ENCODE measurements around the gene CEP131. TPM values are rescaled to one million over a fixed set of nuclear protein-coding genes. Genes with fewer than 3 reads are reported as not detected.
"Not testable (repeated sequence)": the region's sequence is repeated elsewhere in the genome, so short reads cannot be mapped to it uniquely, and the experiment has no call there.

Gene CEP131
- total RNA-seq, 1 donor from 2014 or later: 28.7 TPM

- TF ChIP-seq CTCF (conservative IDR thresholded peaks at IDR 0.05; ENCODE audit: low read depth, low read length): no peak
- DNase-seq (ENCODE audit: low read depth): no peak
- no peak overlapping the region for H3K4me3 ChIP-seq (ENCODE audit: low read depth, low read length)
Measured at GRCh38 chr17:81231121-81231645, 8.4 kb upstream of the CEP131 start.

- no peak for DNase-seq (ENCODE audit: low read depth)
- peak; percentile 58 for TF ChIP-seq CTCF (conservative IDR thresholded peaks at IDR 0.05; ENCODE audit: low read depth, low read length)
Measured at GRCh38 chr17:81230043-81230820, 7.5 kb upstream of the CEP131 start.

GRCh38 chr17:81229666-81229920 is 6.8 kb upstream of the CEP131 start:
- no peak for TF ChIP-seq CTCF (conservative IDR thresholded peaks at IDR 0.05; ENCODE audit: low read depth, low read length)
- DNase-seq (ENCODE audit: low read depth): no peak

More at GRCh38 chr17:81230043-81230820, 7.5 kb upstream of the CEP131 start:
- no peak overlapping the region for H3K4me3 ChIP-seq (ENCODE audit: low read depth, low read length)

GRCh38 chr17:81228834-81229665 is 6.3 kb upstream of the CEP131 start:
- DNase-seq (ENCODE audit: low read depth): no peak
- H3K4me3 ChIP-seq (ENCODE audit: low read depth, low read length): no peak overlapping the region
- TF ChIP-seq CTCF (conservative IDR thresholded peaks at IDR 0.05; ENCODE audit: low read depth, low read length): no peak

More at GRCh38 chr17:81229666-81229920, 6.8 kb upstream of the CEP131 start:
- H3K4me3 ChIP-seq (ENCODE audit: low read depth, low read length): no peak overlapping the region

GRCh38 chr17:81228420-81228819 is 5.7 kb upstream of the CEP131 start:
- no peak for DNase-seq (ENCODE audit: low read depth)
- H3K4me3 ChIP-seq (ENCODE audit: low read depth, low read length): no peak overlapping the region
- TF ChIP-seq CTCF (conservative IDR thresholded peaks at IDR 0.05; ENCODE audit: low read depth, low read length): no peak

GRCh38 chr17:81227630-81228029 is 4.9 kb upstream of the CEP131 start:
- not testable (repeated sequence) for DNase-seq (ENCODE audit: low read depth); H3K4me3 ChIP-seq (ENCODE audit: low read depth, low read length)

GRCh38 chr17:81223762-81224130 is 981 bp upstream of the CEP131 start:
- H3K4me3 ChIP-seq (ENCODE audit: low read depth, low read length): peak overlapping the region; percentile 54
- DNase-seq (ENCODE audit: low read depth): no peak

More at GRCh38 chr17:81223762-81224130, 981 bp upstream of the CEP131 start:
- no peak for TF ChIP-seq CTCF (conservative IDR thresholded peaks at IDR 0.05; ENCODE audit: low read depth, low read length)

Data from epithelial cell of proximal tubule (primary cell).